Tibial nerve (tissue), 3 donors: Measurements from ENCODE around the gene CASP8AP2.

ENCODE experiments used
- CTCF ChIP-seq, 5 experiments: fragments of 200-600 bp in 3 of 5; fragments of 450-650 bp in 2 of 5; sonication (generic) in 3 of 5; IDR thresholded peaks; one replicate each; pipeline ENCODE4 v1.5.1; 2016 to 2019; ENCODE audit warnings: antibody characterized with exemption in 5 of 5, mild to moderate bottlenecking in 3 of 5, moderate library complexity in 2 of 5
- POLR2A ChIP-seq, 2 donors: fragments of 450-650 bp; IDR thresholded peaks; one replicate each; pipeline ENCODE4 v1.6.1; 2017; ENCODE audit warnings: antibody characterized with exemption in 2 of 2, mild to moderate bottlenecking in 2 of 2, moderate library complexity in 2 of 2

GRCh38 chr6:89799096-89799495 lies 30.6 kb upstream of the CASP8AP2 start:
- TF ChIP-seq POLR2A (IDR thresholded peaks at IDR 0.05) = no peak
- no peak for TF ChIP-seq CTCF (IDR thresholded peaks at IDR 0.05)
